LNCAP (cell line): ENCODE measurements around the gene CAMTA1.

Experiments used
- CTCF ChIP-seq: fragments of 450-650 bp; IDR thresholded peaks from 2 replicates; pipeline ENCODE4 v1.5.1; 2017; ENCODE audit warnings: mild to moderate bottlenecking

Gene CAMTA1

GRCh38 chr1:7395251-7395650 is 610.0 kb downstream of the CAMTA1 start:
- TF ChIP-seq CTCF, result no peak

GRCh38 chr1:7398982-7399381 is 613.7 kb downstream of the CAMTA1 start:
- no peak for TF ChIP-seq CTCF

GRCh38 chr1:7399514-7400125 is 614.4 kb downstream of the CAMTA1 start:
- TF ChIP-seq CTCF, result no peak

GRCh38 chr1:7400566-7400965 is 615.3 kb downstream of the CAMTA1 start:
- TF ChIP-seq CTCF, result no peak

GRCh38 chr1:7401814-7402547 is 616.7 kb downstream of the CAMTA1 start:
- TF ChIP-seq CTCF, result no peak

- no peak for TF ChIP-seq CTCF
Measured at GRCh38 chr1:7402548-7402850, 617.2 kb downstream of the CAMTA1 start.

- no peak for TF ChIP-seq CTCF
Measured at GRCh38 chr1:7403265-7404045, 618.2 kb downstream of the CAMTA1 start.
